ENCODE data around the gene ZNF536. TPM values are rescaled to one million over a fixed set of nuclear protein-coding genes. Genes with fewer than 3 reads are reported as not detected.

ZNF536 gene
- total RNA-seq, 5 donors from 2014 or later (not counting 1 experiment from before 2014, with no cell fraction given) = 0.03 to 0.40 (median 0.07) TPM; not detected in 1

- Mint-ChIP-seq H3K36me3 (no peaks in the 10 kb centered on the region), H3K4me1 (no peaks in the 10 kb centered on the region), H3K4me3 (no peak overlapping the region), H3K27me3 (peaks cover 0 to 2% of the 10 kb centered on the region in 2 donors), H3K27ac (no peak overlapping the region), H3K9me3 (no peaks in the 10 kb centered on the region)
- H3K27ac ChIP-seq (ENCODE audit: low read length) = no peak overlapping the region
- ChIA-PET CTCF (no interaction called here), POLR2A (no interaction called here)
- H3K27me3 ChIP-seq (replicated peaks in 1 of 2; ENCODE audit: control insufficient read depth in 2 of 2, extremely low read depth in 1 of 2, insufficient read depth in 2 of 2, low read length in 1 of 2) = peaks cover 0 to 12% of the 10 kb centered on the region in 2 experiments
- no peaks in the 10 kb centered on the region for H3K36me3 ChIP-seq (ENCODE audit: control insufficient read depth in 2 of 2, extremely low read depth in 1 of 2, insufficient read depth in 1 of 2, low read length in 1 of 2)
- ATAC-seq (replicated peaks in 1 of 4) (no peak), DNase-seq (no peak)
- no peaks in the 10 kb centered on the region for H3K4me1 ChIP-seq (ENCODE audit: control insufficient read depth in 1 of 2, extremely low read depth in 1 of 2, insufficient read depth in 2 of 2, low read length in 2 of 2)
- H3K9me3 ChIP-seq = no peaks in the 10 kb centered on the region
- no peak overlapping the region for H3K4me3 ChIP-seq (ENCODE audit: control insufficient read depth in 1 of 2, extremely low read depth in 1 of 2, low read length in 1 of 2)
- WGBS (ENCODE audit: insufficient coverage) = 76% methylated on average over 10 of the region's 13 CpGs
These were observed 177.0 kb downstream of the ZNF536 start for GRCh38 chr19:30549151-30549550.

GRCh38 chr19:30551271-30551670, 179.1 kb downstream of the ZNF536 start:
- H3K27ac Mint-ChIP-seq = no peak overlapping the region
- ChIA-PET POLR2A (no interaction called here), CTCF (no interaction called here)
- Histone ChIP-seq H3K27ac (ENCODE audit: low read length) (no peak overlapping the region), H3K9me3 (no peaks in the 10 kb centered on the region), H3K36me3 (ENCODE audit: control insufficient read depth in 2 of 2, extremely low read depth in 1 of 2, insufficient read depth in 1 of 2, low read length in 1 of 2) (no peaks in the 10 kb centered on the region), H3K27me3 (replicated peaks in 1 of 2; ENCODE audit: control insufficient read depth in 2 of 2, extremely low read depth in 1 of 2, insufficient read depth in 2 of 2, low read length in 1 of 2) (peaks cover 0 to 14% of the 10 kb centered on the region in 2 experiments), H3K4me1 (ENCODE audit: control insufficient read depth in 1 of 2, extremely low read depth in 1 of 2, insufficient read depth in 2 of 2, low read length in 2 of 2) (no peaks in the 10 kb centered on the region), H3K4me3 (ENCODE audit: control insufficient read depth in 1 of 2, extremely low read depth in 1 of 2, low read length in 1 of 2) (no peak overlapping the region)
- H3K9me3 Mint-ChIP-seq = no peaks in the 10 kb centered on the region
- H3K4me1 Mint-ChIP-seq = no peaks in the 10 kb centered on the region
- no peak for DNase-seq
- H3K27me3 Mint-ChIP-seq = peaks cover 0 to 2% of the 10 kb centered on the region in 2 donors
- H3K36me3 Mint-ChIP-seq = no peaks in the 10 kb centered on the region
- 73% methylated on average over 10 of the region's 11 CpGs for WGBS (ENCODE audit: insufficient coverage)
- no peak for ATAC-seq (replicated peaks in 1 of 4)
- no peak overlapping the region for H3K4me3 Mint-ChIP-seq

- H3K27ac Mint-ChIP-seq = no peak overlapping the region
These were observed 180.4 kb downstream of the ZNF536 start for GRCh38 chr19:30552593-30552992.

GRCh38 chr19:30555075-30555790, 183.0 kb downstream of the ZNF536 start:
- Mint-ChIP-seq H3K9me3 (no peaks in the 10 kb centered on the region), H3K27ac (no peak overlapping the region), H3K4me1 (no peaks in the 10 kb centered on the region), H3K36me3 (no peaks in the 10 kb centered on the region), H3K27me3 (peaks cover 0 to 4% of the 10 kb centered on the region in 2 donors), H3K4me3 (no peak overlapping the region)
- ChIA-PET POLR2A (no interaction called here), CTCF (no interaction called here)
- H3K4me3 ChIP-seq (ENCODE audit: control insufficient read depth in 1 of 2, extremely low read depth in 1 of 2, low read length in 1 of 2) = no peak overlapping the region
- no peaks in the 10 kb centered on the region for H3K9me3 ChIP-seq
- H3K27me3 ChIP-seq (replicated peaks in 1 of 2; ENCODE audit: control insufficient read depth in 2 of 2, extremely low read depth in 1 of 2, insufficient read depth in 2 of 2, low read length in 1 of 2) = peaks cover 0 to 15% of the 10 kb centered on the region in 2 experiments
- DNase-seq (no peak), ATAC-seq (replicated peaks in 1 of 4) (no peak)
- H3K27ac ChIP-seq (ENCODE audit: low read length) = no peak overlapping the region
- 55% methylated on average over 7 of the region's 12 CpGs for WGBS (ENCODE audit: insufficient coverage)
- H3K4me1 ChIP-seq (ENCODE audit: control insufficient read depth in 1 of 2, extremely low read depth in 1 of 2, insufficient read depth in 2 of 2, low read length in 2 of 2) = no peaks in the 10 kb centered on the region
- H3K36me3 ChIP-seq (ENCODE audit: control insufficient read depth in 2 of 2, extremely low read depth in 1 of 2, insufficient read depth in 1 of 2, low read length in 1 of 2) = no peaks in the 10 kb centered on the region

More at GRCh38 chr19:30552593-30552992, 180.4 kb downstream of the ZNF536 start:
- ATAC-seq (replicated peaks in 1 of 4) = no peak
- H3K4me3 Mint-ChIP-seq = no peak overlapping the region
- no peaks in the 10 kb centered on the region for H3K4me1 Mint-ChIP-seq
- no peaks in the 10 kb centered on the region for H3K9me3 ChIP-seq
- 100% methylated on average over 3 of the region's 5 CpGs for WGBS (ENCODE audit: insufficient coverage)
- no peaks in the 10 kb centered on the region for H3K9me3 Mint-ChIP-seq
- H3K4me3 ChIP-seq (ENCODE audit: control insufficient read depth in 1 of 2, extremely low read depth in 1 of 2, low read length in 1 of 2) = no peak overlapping the region
- H3K27me3 Mint-ChIP-seq = peaks cover 2 to 4% of the 10 kb centered on the region in 2 donors
- H3K27ac ChIP-seq (ENCODE audit: low read length) = no peak overlapping the region
- H3K36me3 Mint-ChIP-seq = no peaks in the 10 kb centered on the region
- H3K27me3 ChIP-seq (replicated peaks in 1 of 2; ENCODE audit: control insufficient read depth in 2 of 2, extremely low read depth in 1 of 2, insufficient read depth in 2 of 2, low read length in 1 of 2) = peaks cover 0 to 14% of the 10 kb centered on the region in 2 experiments
- no peaks in the 10 kb centered on the region for H3K4me1 ChIP-seq (ENCODE audit: control insufficient read depth in 1 of 2, extremely low read depth in 1 of 2, insufficient read depth in 2 of 2, low read length in 2 of 2)
- CTCF ChIA-PET = no interaction called here
- POLR2A ChIA-PET = no interaction called here
- no peaks in the 10 kb centered on the region for H3K36me3 ChIP-seq (ENCODE audit: control insufficient read depth in 2 of 2, extremely low read depth in 1 of 2, insufficient read depth in 1 of 2, low read length in 1 of 2)
- DNase-seq = no peak

- Histone ChIP-seq H3K4me1 (ENCODE audit: control insufficient read depth in 1 of 2, extremely low read depth in 1 of 2, insufficient read depth in 2 of 2, low read length in 2 of 2) (no peaks in the 10 kb centered on the region), H3K36me3 (ENCODE audit: control insufficient read depth in 2 of 2, extremely low read depth in 1 of 2, insufficient read depth in 1 of 2, low read length in 1 of 2) (no peaks in the 10 kb centered on the region), H3K4me3 (ENCODE audit: control insufficient read depth in 1 of 2, extremely low read depth in 1 of 2, low read length in 1 of 2) (no peak overlapping the region), H3K27ac (ENCODE audit: low read length) (no peak overlapping the region), H3K27me3 (replicated peaks in 1 of 2; ENCODE audit: control insufficient read depth in 2 of 2, extremely low read depth in 1 of 2, insufficient read depth in 2 of 2, low read length in 1 of 2) (peaks cover 0 to 15% of the 10 kb centered on the region in 2 experiments), H3K9me3 (no peaks in the 10 kb centered on the region)
- H3K4me3 Mint-ChIP-seq = no peak overlapping the region
- H3K27me3 Mint-ChIP-seq = peaks cover 0 to 4% of the 10 kb centered on the region in 2 donors
- no peak for DNase-seq
- ATAC-seq (replicated peaks in 1 of 4) = no peak
- H3K4me1 Mint-ChIP-seq = no peaks in the 10 kb centered on the region
- ChIA-PET POLR2A (no interaction called here), CTCF (no interaction called here)
- no peaks in the 10 kb centered on the region for H3K9me3 Mint-ChIP-seq
- no CpG with 5 or more reads among the region's 1 CpG for WGBS (ENCODE audit: insufficient coverage)
- no peaks in the 10 kb centered on the region for H3K36me3 Mint-ChIP-seq
- no peak overlapping the region for H3K27ac Mint-ChIP-seq
These were observed 183.6 kb downstream of the ZNF536 start for GRCh38 chr19:30555791-30556110.

- Histone ChIP-seq H3K9me3 (no peaks in the 10 kb centered on the region), H3K27me3 (replicated peaks in 1 of 2; ENCODE audit: control insufficient read depth in 2 of 2, extremely low read depth in 1 of 2, insufficient read depth in 2 of 2, low read length in 1 of 2) (peaks cover 0 to 15% of the 10 kb centered on the region in 2 experiments), H3K36me3 (ENCODE audit: control insufficient read depth in 2 of 2, extremely low read depth in 1 of 2, insufficient read depth in 1 of 2, low read length in 1 of 2) (no peaks in the 10 kb centered on the region), H3K4me3 (ENCODE audit: control insufficient read depth in 1 of 2, extremely low read depth in 1 of 2, low read length in 1 of 2) (no peak overlapping the region), H3K4me1 (ENCODE audit: control insufficient read depth in 1 of 2, extremely low read depth in 1 of 2, insufficient read depth in 2 of 2, low read length in 2 of 2) (no peaks in the 10 kb centered on the region), H3K27ac (ENCODE audit: low read length) (no peak overlapping the region)
- ChIA-PET POLR2A (no interaction called here), CTCF (no interaction called here)
- no peaks in the 10 kb centered on the region for H3K9me3 Mint-ChIP-seq
- H3K4me1 Mint-ChIP-seq = no peaks in the 10 kb centered on the region
- no peak overlapping the region for H3K27ac Mint-ChIP-seq
- peaks cover 0 to 4% of the 10 kb centered on the region in 2 donors for H3K27me3 Mint-ChIP-seq
- 75% methylated on average over 6 of the region's 6 CpGs for WGBS (ENCODE audit: insufficient coverage)
- DNase-seq (no peak), ATAC-seq (replicated peaks in 1 of 4) (no peak)
- H3K36me3 Mint-ChIP-seq = no peaks in the 10 kb centered on the region
- H3K4me3 Mint-ChIP-seq = no peak overlapping the region
These were observed 184.1 kb downstream of the ZNF536 start for GRCh38 chr19:30556230-30556711.

Data from T-cell (primary cell).